ENCODE measurements around the gene PRDM16. TPM values are rescaled to one million over a fixed set of nuclear protein-coding genes. Genes with fewer than 3 reads are reported as not detected.
A peak's percentile ranks its signal among the peaks of the same experiment; 100 is the strongest.

Gene PRDM16
- total RNA-seq, 1 donor from 2014 or later, result 0.79 TPM

- TF ChIP-seq CTCF (IDR thresholded peaks at IDR 0.05; ENCODE audit: insufficient read depth, low read length, severe bottlenecking), result no peak
- Histone ChIP-seq H3K4me3 (ENCODE audit: low read depth, low read length) (no peak overlapping the region), H3K27me3 (ENCODE audit: control insufficient read depth, insufficient read depth, low read length) (no peaks in the 10 kb centered on the region), H3K36me3 (ENCODE audit: control insufficient read depth, insufficient read depth, low read length) (no peaks in the 10 kb centered on the region)
- DNase-seq (ENCODE audit: low read depth) (no peak), FAIRE-seq (no peak)
Measured at GRCh38 chr1:3107201-3107600, 38.2 kb downstream of the PRDM16 start.

GRCh38 chr1:3109355-3109754, 40.4 kb downstream of the PRDM16 start:
- H3K27me3 ChIP-seq (ENCODE audit: control insufficient read depth, insufficient read depth, low read length), result no peaks in the 10 kb centered on the region
- FAIRE-seq, result no peak
- TF ChIP-seq CTCF (IDR thresholded peaks at IDR 0.05; ENCODE audit: insufficient read depth, low read length, severe bottlenecking), result no peak

DNA sequence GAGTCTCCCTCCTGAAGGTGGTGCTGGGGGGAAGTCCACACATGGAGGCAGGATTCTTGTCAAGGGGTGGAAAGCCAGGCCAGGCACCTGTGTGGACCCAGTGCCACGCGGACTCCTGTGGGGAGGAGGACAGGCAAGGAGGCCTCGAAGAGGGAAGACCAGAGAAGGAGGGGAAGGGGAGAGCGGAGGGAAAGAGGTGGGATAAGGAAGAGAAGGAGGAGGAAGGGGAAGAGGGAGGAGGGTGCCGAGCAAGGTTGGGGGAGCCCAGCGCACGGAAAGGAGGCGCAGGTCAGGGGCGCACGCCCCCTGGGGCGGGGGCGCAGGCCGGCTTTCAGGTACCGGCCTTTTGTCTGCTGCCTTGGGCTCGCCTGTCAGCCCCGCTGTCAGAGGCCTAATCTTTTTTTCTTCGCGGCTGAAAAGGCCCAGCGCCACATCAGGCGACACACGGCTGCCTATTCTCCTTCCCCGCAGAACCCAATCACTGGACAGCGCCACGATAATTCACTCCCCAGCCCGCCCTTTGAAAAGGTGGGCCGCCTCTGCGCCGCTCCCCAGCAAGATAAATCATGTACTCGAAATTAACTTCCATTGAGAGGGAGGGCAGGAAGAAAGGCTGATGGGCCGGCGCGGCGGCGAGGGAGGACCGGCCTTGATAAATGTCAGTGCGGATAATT, 42.5 kb downstream of the PRDM16 start:
- Histone ChIP-seq H3K36me3 (ENCODE audit: control insufficient read depth, insufficient read depth, low read length) (no peaks in the 10 kb centered on the region), H3K27me3 (ENCODE audit: control insufficient read depth, insufficient read depth, low read length) (no peaks in the 10 kb centered on the region), H3K4me3 (ENCODE audit: low read depth, low read length) (no peak overlapping the region)
- no peak for FAIRE-seq
- DNase-seq (ENCODE audit: low read depth), result no peak
- TF ChIP-seq CTCF (IDR thresholded peaks at IDR 0.05; ENCODE audit: insufficient read depth, low read length, severe bottlenecking), result no peak

More at GRCh38 chr1:3109355-3109754, 40.4 kb downstream of the PRDM16 start:
- no peak for DNase-seq (ENCODE audit: low read depth)
- no peak overlapping the region for H3K4me3 ChIP-seq (ENCODE audit: low read depth, low read length)
- H3K36me3 ChIP-seq (ENCODE audit: control insufficient read depth, insufficient read depth, low read length), result no peaks in the 10 kb centered on the region

DNA sequence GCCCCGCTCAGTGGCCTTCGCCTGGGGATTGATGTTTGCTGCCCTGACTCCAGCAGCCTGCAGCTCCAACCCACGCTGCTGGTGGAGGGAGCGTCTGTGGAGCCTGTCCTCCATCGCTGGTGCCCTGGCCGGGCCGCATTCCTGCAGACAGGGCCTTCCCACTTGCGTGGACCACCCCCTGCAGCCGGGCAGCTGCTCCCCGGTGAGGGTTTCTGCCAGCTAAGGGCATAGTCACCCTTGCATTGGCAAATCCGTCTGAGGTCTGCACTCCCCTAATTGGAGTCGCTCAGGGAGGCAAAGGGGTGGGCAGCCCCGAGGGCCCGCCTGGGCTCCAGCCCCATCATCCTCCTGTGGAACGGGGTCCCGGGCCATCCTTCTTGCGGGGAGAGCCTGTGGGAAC, 43.5 kb downstream of the PRDM16 start:
- TF ChIP-seq CTCF (IDR thresholded peaks at IDR 0.05; ENCODE audit: insufficient read depth, low read length, severe bottlenecking), result no peak
- no peak overlapping the region for H3K4me3 ChIP-seq (ENCODE audit: low read depth, low read length)
- no peaks in the 10 kb centered on the region for H3K27me3 ChIP-seq (ENCODE audit: control insufficient read depth, insufficient read depth, low read length)
- FAIRE-seq (no peak), DNase-seq (ENCODE audit: low read depth) (no peak)
- no peaks in the 10 kb centered on the region for H3K36me3 ChIP-seq (ENCODE audit: control insufficient read depth, insufficient read depth, low read length)

GRCh38 chr1:3113047-3113740, 44.2 kb downstream of the PRDM16 start:
- H3K36me3 ChIP-seq (ENCODE audit: control insufficient read depth, insufficient read depth, low read length), result no peaks in the 10 kb centered on the region
- DNase-seq (ENCODE audit: low read depth) (peak; percentile 1), FAIRE-seq (no peak)
- no peak overlapping the region for H3K4me3 ChIP-seq (ENCODE audit: low read depth, low read length)
- TF ChIP-seq CTCF (IDR thresholded peaks at IDR 0.05; ENCODE audit: insufficient read depth, low read length, severe bottlenecking), result no peak
- no peaks in the 10 kb centered on the region for H3K27me3 ChIP-seq (ENCODE audit: control insufficient read depth, insufficient read depth, low read length)

Measured in bronchial epithelial cell (primary cell).